ENCODE measurements around the gene SCN5A.

Gene SCN5A

GRCh38 chr3:38563886-38564270 is 85.6 kb downstream of the SCN5A start:
- Histone ChIP-seq H3K27ac (ENCODE audit: insufficient read depth, low read length, poor library complexity, severe bottlenecking) (no peak overlapping the region), H3K36me3 (ENCODE audit: control insufficient read depth, insufficient read depth, low read length) (no peaks in the 10 kb centered on the region), H3K4me3 (ENCODE audit: insufficient read depth, low read depth, low read length, poor library complexity, severe bottlenecking) (no peak overlapping the region), H3K9me3 (ENCODE audit: control insufficient read depth, low read length) (no peaks in the 10 kb centered on the region), H3K27me3 (replicated peaks; ENCODE audit: control insufficient read depth, insufficient read depth, low read length, poor library complexity, severe bottlenecking) (no peaks in the 10 kb centered on the region), H3K4me1 (ENCODE audit: control insufficient read depth, insufficient read depth, low read length, poor library complexity, severe bottlenecking) (no peaks in the 10 kb centered on the region)
- no peak for DNase-seq

GRCh38 chr3:38563070-38563885 is 86.2 kb downstream of the SCN5A start:
- H3K27ac ChIP-seq (ENCODE audit: insufficient read depth, low read length, poor library complexity, severe bottlenecking) = no peak overlapping the region
- no peak for DNase-seq
- H3K4me1 ChIP-seq (ENCODE audit: control insufficient read depth, insufficient read depth, low read length, poor library complexity, severe bottlenecking) = no peaks in the 10 kb centered on the region
- no peaks in the 10 kb centered on the region for H3K9me3 ChIP-seq (ENCODE audit: control insufficient read depth, low read length)
- H3K27me3 ChIP-seq (replicated peaks; ENCODE audit: control insufficient read depth, insufficient read depth, low read length, poor library complexity, severe bottlenecking) = no peaks in the 10 kb centered on the region
- H3K4me3 ChIP-seq (ENCODE audit: insufficient read depth, low read depth, low read length, poor library complexity, severe bottlenecking) = no peak overlapping the region
- H3K36me3 ChIP-seq (ENCODE audit: control insufficient read depth, insufficient read depth, low read length) = no peaks in the 10 kb centered on the region

DNA sequence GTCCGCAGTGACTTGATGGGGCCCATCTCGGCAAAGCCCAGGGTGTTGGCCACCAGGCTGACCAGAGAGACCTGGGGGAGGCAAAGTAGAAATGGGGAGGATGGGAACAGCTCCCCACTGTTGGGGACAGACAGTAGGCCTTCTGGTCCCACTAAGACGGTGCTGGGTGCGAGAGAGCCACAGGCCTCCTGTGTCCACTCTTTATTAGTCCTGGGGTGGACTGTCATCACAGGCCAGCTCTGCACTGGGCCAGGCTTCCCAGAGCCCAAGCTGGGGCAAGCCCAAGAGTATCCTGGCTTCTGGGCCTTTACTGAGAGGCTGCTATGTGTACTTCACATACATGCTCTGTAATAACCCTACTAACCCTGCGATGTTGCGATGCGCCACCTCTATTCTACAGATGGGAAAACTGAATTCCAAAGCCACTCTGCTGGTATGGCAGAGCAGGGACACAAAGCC is 87.0 kb downstream of the SCN5A start:
- Histone ChIP-seq H3K27me3 (replicated peaks; ENCODE audit: control insufficient read depth, insufficient read depth, low read length, poor library complexity, severe bottlenecking) (no peaks in the 10 kb centered on the region), H3K4me3 (ENCODE audit: insufficient read depth, low read depth, low read length, poor library complexity, severe bottlenecking) (no peak overlapping the region), H3K4me1 (ENCODE audit: control insufficient read depth, insufficient read depth, low read length, poor library complexity, severe bottlenecking) (no peaks in the 10 kb centered on the region), H3K9me3 (ENCODE audit: control insufficient read depth, low read length) (no peaks in the 10 kb centered on the region), H3K36me3 (ENCODE audit: control insufficient read depth, insufficient read depth, low read length) (no peaks in the 10 kb centered on the region), H3K27ac (ENCODE audit: insufficient read depth, low read length, poor library complexity, severe bottlenecking) (no peak overlapping the region)
- no peak for DNase-seq

- Histone ChIP-seq H3K9me3 (ENCODE audit: control insufficient read depth, low read length) (no peaks in the 10 kb centered on the region), H3K27me3 (replicated peaks; ENCODE audit: control insufficient read depth, insufficient read depth, low read length, poor library complexity, severe bottlenecking) (no peaks in the 10 kb centered on the region), H3K4me3 (ENCODE audit: insufficient read depth, low read depth, low read length, poor library complexity, severe bottlenecking) (no peak overlapping the region), H3K4me1 (ENCODE audit: control insufficient read depth, insufficient read depth, low read length, poor library complexity, severe bottlenecking) (no peaks in the 10 kb centered on the region), H3K36me3 (ENCODE audit: control insufficient read depth, insufficient read depth, low read length) (no peaks in the 10 kb centered on the region), H3K27ac (ENCODE audit: insufficient read depth, low read length, poor library complexity, severe bottlenecking) (no peak overlapping the region)
- DNase-seq = no peak
Observed at GRCh38 chr3:38561746-38562466, 87.6 kb downstream of the SCN5A start.

GRCh38 chr3:38560996-38561717 is 88.3 kb downstream of the SCN5A start:
- no peaks in the 10 kb centered on the region for H3K27me3 ChIP-seq (replicated peaks; ENCODE audit: control insufficient read depth, insufficient read depth, low read length, poor library complexity, severe bottlenecking)
- no peak for DNase-seq

DNA sequence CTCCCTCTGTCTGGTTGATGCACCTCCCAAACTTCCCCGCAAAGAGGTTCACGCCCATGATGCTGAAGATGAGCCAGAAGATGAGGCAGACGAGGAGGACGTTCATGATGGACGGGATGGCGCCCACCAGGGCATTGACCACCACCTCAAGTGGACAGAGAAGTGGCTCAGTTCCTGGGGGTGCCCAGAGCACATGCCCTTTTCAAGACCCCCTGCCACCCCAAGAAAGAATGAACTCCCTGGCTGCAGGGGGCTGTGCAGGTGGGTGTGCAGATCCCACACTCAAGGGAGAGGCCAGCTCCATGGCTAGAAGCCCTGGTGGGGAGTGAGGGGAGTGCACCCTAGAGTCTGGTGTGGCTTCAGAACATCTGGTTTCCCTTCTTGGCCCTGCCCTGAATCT is 89.2 kb downstream of the SCN5A start:
- no peaks in the 10 kb centered on the region for H3K36me3 ChIP-seq (ENCODE audit: control insufficient read depth, insufficient read depth, low read length)
- H3K27ac ChIP-seq (ENCODE audit: insufficient read depth, low read length, poor library complexity, severe bottlenecking) = no peak overlapping the region
- H3K4me3 ChIP-seq (ENCODE audit: insufficient read depth, low read depth, low read length, poor library complexity, severe bottlenecking) = no peak overlapping the region
- H3K4me1 ChIP-seq (ENCODE audit: control insufficient read depth, insufficient read depth, low read length, poor library complexity, severe bottlenecking) = no peaks in the 10 kb centered on the region
- H3K27me3 ChIP-seq (replicated peaks; ENCODE audit: control insufficient read depth, insufficient read depth, low read length, poor library complexity, severe bottlenecking) = no peaks in the 10 kb centered on the region
- no peak for DNase-seq
- H3K9me3 ChIP-seq (ENCODE audit: control insufficient read depth, low read length) = no peaks in the 10 kb centered on the region

More at GRCh38 chr3:38560996-38561717, 88.3 kb downstream of the SCN5A start:
- H3K9me3 ChIP-seq (ENCODE audit: control insufficient read depth, low read length) = no peaks in the 10 kb centered on the region
- H3K27ac ChIP-seq (ENCODE audit: insufficient read depth, low read length, poor library complexity, severe bottlenecking) = no peak overlapping the region
- H3K36me3 ChIP-seq (ENCODE audit: control insufficient read depth, insufficient read depth, low read length) = no peaks in the 10 kb centered on the region
- H3K4me1 ChIP-seq (ENCODE audit: control insufficient read depth, insufficient read depth, low read length, poor library complexity, severe bottlenecking) = no peaks in the 10 kb centered on the region
- H3K4me3 ChIP-seq (ENCODE audit: insufficient read depth, low read depth, low read length, poor library complexity, severe bottlenecking) = no peak overlapping the region

DNA sequence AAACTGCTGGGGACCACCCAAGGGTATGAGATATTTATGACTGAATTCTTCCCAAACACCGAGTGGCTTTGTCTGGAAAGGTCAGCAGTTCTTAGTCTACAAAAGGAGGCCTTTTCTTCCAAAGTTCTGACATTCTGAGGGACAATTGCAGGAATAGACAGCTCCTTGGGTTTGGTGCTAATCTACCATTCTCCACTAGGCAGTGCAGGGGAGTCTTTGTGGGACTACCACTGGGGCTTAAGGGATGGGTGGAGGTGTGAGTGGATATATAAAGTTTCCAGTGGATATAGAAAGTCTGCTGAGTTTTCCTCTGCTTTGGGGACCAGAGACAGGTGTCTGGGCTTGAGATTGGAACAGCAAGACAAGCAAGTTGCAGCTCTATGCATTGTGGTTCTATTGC is 90.6 kb downstream of the SCN5A start:
- H3K27ac ChIP-seq (ENCODE audit: insufficient read depth, low read length, poor library complexity, severe bottlenecking) = no peak overlapping the region
- H3K27me3 ChIP-seq (replicated peaks; ENCODE audit: control insufficient read depth, insufficient read depth, low read length, poor library complexity, severe bottlenecking) = no peaks in the 10 kb centered on the region
- H3K4me3 ChIP-seq (ENCODE audit: insufficient read depth, low read depth, low read length, poor library complexity, severe bottlenecking) = no peak overlapping the region
- DNase-seq = no peak
- H3K4me1 ChIP-seq (ENCODE audit: control insufficient read depth, insufficient read depth, low read length, poor library complexity, severe bottlenecking) = no peaks in the 10 kb centered on the region
- H3K9me3 ChIP-seq (ENCODE audit: control insufficient read depth, low read length) = no peaks in the 10 kb centered on the region
- H3K36me3 ChIP-seq (ENCODE audit: control insufficient read depth, insufficient read depth, low read length) = no peaks in the 10 kb centered on the region

GRCh38 chr3:38556640-38557358 is 92.7 kb downstream of the SCN5A start:
- H3K9me3 ChIP-seq (ENCODE audit: control insufficient read depth, low read length) = no peaks in the 10 kb centered on the region

GRCh38 chr3:38555926-38556325 is 93.6 kb downstream of the SCN5A start:
- Histone ChIP-seq H3K4me3 (ENCODE audit: insufficient read depth, low read depth, low read length, poor library complexity, severe bottlenecking) (no peak overlapping the region), H3K27me3 (replicated peaks; ENCODE audit: control insufficient read depth, insufficient read depth, low read length, poor library complexity, severe bottlenecking) (no peaks in the 10 kb centered on the region)
- DNase-seq = no peak

More at GRCh38 chr3:38556640-38557358, 92.7 kb downstream of the SCN5A start:
- no peaks in the 10 kb centered on the region for H3K4me1 ChIP-seq (ENCODE audit: control insufficient read depth, insufficient read depth, low read length, poor library complexity, severe bottlenecking)
- no peak for DNase-seq
- H3K27me3 ChIP-seq (replicated peaks; ENCODE audit: control insufficient read depth, insufficient read depth, low read length, poor library complexity, severe bottlenecking) = no peaks in the 10 kb centered on the region
- no peak overlapping the region for H3K4me3 ChIP-seq (ENCODE audit: insufficient read depth, low read depth, low read length, poor library complexity, severe bottlenecking)
- no peaks in the 10 kb centered on the region for H3K36me3 ChIP-seq (ENCODE audit: control insufficient read depth, insufficient read depth, low read length)
- H3K27ac ChIP-seq (ENCODE audit: insufficient read depth, low read length, poor library complexity, severe bottlenecking) = no peak overlapping the region

More at GRCh38 chr3:38555926-38556325, 93.6 kb downstream of the SCN5A start:
- Histone ChIP-seq H3K4me1 (ENCODE audit: control insufficient read depth, insufficient read depth, low read length, poor library complexity, severe bottlenecking) (no peaks in the 10 kb centered on the region), H3K36me3 (ENCODE audit: control insufficient read depth, insufficient read depth, low read length) (no peaks in the 10 kb centered on the region), H3K9me3 (ENCODE audit: control insufficient read depth, low read length) (no peaks in the 10 kb centered on the region), H3K27ac (ENCODE audit: insufficient read depth, low read length, poor library complexity, severe bottlenecking) (no peak overlapping the region)
